Breast epithelium (tissue), 4 donors: ENCODE results near the gene RNF212B. TPM values are rescaled to one million over a fixed set of nuclear protein-coding genes. Genes with fewer than 3 reads are reported as not detected.

Experiments
- DNase-seq, 2 donors: peaks; one replicate each; pipeline ENCODE4 v3.0.0-alpha.2; 2019; ENCODE audit warnings: low spot score in 2 of 2
- H3K27ac ChIP-seq, 2 donors: fragments of 200-600 bp; sonication (generic) in 1 of 2; one replicate each; pipeline ENCODE4 v1.5.1; 2016 to 2019; ENCODE audit warnings: mild to moderate bottlenecking in 1 of 2
- H3K27me3 ChIP-seq, 2 donors: fragments of 200-600 bp; sonication (generic) in 1 of 2; one replicate each; pipeline versions ENCODE4 v1.5.1 to v1.6.0; 2017 to 2019; ENCODE audit warnings: control low read depth in 1 of 2, mild to moderate bottlenecking in 1 of 2
- H3K36me3 ChIP-seq: fragments of 200-600 bp; one replicate; pipeline ENCODE4 v1.5.1; 2019
- H3K4me1 ChIP-seq, 2 donors: fragments of 200-600 bp; sonication (generic); one replicate each; pipeline ENCODE4 v1.5.1; 2016 to 2019; ENCODE audit warnings: control low read depth in 1 of 2
- H3K4me3 ChIP-seq, 3 donors: fragments of 200-600 bp; sonication (generic); 1 replicate in 2 of 3; 2 replicates in 1 of 3; pipeline ENCODE4 v1.5.1; 2016 to 2019; ENCODE audit warnings: mild to moderate bottlenecking in 3 of 3, moderate library complexity in 2 of 3
- H3K9me3 ChIP-seq, 2 donors: fragments of 200-600 bp; sonication (generic) in 1 of 2; one replicate each; pipeline ENCODE4 v1.5.1; 2016 to 2019; ENCODE audit warnings: control low read depth in 1 of 2
- POLR2A ChIP-seq: fragments of 450-650 bp; IDR thresholded peaks from one replicate; pipeline ENCODE4 v1.6.1; 2016; ENCODE audit warnings: antibody characterized with exemption, mild to moderate bottlenecking, moderate library complexity
- POLR2AphosphoS5 ChIP-seq, 3 donors: sonication (generic); formaldehyde crosslinking; IDR thresholded peaks; one replicate each; pipeline ENCODE4 v1.6.1; 2017; ENCODE audit warnings: antibody characterized with exemption in 3 of 3
- intact Hi-C: fragments of 100-400 bp; cut with DNase I; formaldehyde crosslinking; loops from one replicate; pipeline ENCODE4 v1.15.1; 2023; ENCODE audit warnings: low total_unique reads
- total RNA-seq, 3 donors: library from RNA; depleted of rRNA; stranded (reverse); fragments of >200 nt; gene quantifications; one replicate each; pipeline ENCODE4 v1.1.0, GENCODE V29; 2016
- TF ChIP-seq, protein P1 (sequence below), 3 donors: fragments of 450-650 bp; IDR thresholded peaks; one replicate each; pipeline ENCODE4 v1.5.1; 2016 to 2017; ENCODE audit warnings: antibody characterized with exemption in 3 of 3, mild to moderate bottlenecking in 3 of 3, moderate library complexity in 3 of 3

The RNF212B gene
- total RNA-seq, 3 donors from 2014 or later: not detected

DNA sequence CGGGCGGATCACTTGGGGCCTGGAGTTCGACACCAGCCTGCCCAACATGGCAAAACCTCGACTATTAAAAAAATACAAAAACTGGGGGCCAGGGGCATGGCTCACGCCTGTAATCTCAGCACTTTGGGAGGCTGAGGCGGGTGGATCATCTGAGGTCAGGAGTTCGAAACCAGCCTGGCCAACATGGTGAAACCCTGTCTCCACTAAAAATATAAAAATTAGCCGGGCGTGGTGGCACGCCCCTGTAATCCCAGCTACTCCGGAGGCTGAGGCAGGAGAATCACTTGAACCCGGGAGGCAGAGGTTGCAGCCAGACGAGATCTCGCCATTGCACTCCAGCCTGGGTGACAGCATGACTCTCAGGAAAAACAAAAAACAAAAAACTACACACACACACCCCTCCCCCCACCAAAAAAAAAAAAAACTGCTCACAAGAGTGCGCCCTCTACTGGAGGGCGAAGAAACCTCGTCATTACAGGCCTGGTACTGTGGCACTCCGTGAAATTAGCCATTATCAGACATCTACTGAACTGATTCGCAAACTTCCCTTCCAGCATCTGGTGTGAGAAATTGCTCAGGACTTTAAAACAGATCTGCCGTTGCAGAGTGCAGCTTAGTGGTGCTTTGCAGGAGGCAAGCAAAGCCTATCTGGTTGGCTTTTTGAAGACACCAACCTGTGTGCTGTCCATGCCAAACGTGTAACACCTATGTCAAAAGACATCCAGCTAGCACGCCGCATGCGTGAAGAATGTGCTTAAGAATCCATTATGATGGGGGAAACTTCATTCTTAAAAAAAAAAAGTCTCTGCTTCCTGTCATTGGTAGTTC is 57.2 kb downstream of the RNF212B start:
- TF ChIP-seq, protein P1, sequence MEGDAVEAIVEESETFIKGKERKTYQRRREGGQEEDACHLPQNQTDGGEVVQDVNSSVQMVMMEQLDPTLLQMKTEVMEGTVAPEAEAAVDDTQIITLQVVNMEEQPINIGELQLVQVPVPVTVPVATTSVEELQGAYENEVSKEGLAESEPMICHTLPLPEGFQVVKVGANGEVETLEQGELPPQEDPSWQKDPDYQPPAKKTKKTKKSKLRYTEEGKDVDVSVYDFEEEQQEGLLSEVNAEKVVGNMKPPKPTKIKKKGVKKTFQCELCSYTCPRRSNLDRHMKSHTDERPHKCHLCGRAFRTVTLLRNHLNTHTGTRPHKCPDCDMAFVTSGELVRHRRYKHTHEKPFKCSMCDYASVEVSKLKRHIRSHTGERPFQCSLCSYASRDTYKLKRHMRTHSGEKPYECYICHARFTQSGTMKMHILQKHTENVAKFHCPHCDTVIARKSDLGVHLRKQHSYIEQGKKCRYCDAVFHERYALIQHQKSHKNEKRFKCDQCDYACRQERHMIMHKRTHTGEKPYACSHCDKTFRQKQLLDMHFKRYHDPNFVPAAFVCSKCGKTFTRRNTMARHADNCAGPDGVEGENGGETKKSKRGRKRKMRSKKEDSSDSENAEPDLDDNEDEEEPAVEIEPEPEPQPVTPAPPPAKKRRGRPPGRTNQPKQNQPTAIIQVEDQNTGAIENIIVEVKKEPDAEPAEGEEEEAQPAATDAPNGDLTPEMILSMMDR (IDR thresholded peaks at IDR 0.05): peak; percentile 58 to 85 (median 67)
- TF ChIP-seq POLR2A: no peak
- TF ChIP-seq POLR2AphosphoS5 (IDR thresholded peaks at IDR 0.05): no peak
- Histone ChIP-seq H3K36me3 (no peaks in the 10 kb centered on the region), H3K9me3 (no peaks in the 10 kb centered on the region), H3K27ac (peak overlapping the region in 1 of 2 donors; percentile 34), H3K4me1 (peaks cover under 1 to 6% of the 10 kb centered on the region in 2 donors), H3K4me3 (no peak overlapping the region), H3K27me3 (no peaks in the 10 kb centered on the region)
- DNase-seq: peak in 1 of 2 donors; percentile 23
- intact Hi-C loops: no loop called here

DNA sequence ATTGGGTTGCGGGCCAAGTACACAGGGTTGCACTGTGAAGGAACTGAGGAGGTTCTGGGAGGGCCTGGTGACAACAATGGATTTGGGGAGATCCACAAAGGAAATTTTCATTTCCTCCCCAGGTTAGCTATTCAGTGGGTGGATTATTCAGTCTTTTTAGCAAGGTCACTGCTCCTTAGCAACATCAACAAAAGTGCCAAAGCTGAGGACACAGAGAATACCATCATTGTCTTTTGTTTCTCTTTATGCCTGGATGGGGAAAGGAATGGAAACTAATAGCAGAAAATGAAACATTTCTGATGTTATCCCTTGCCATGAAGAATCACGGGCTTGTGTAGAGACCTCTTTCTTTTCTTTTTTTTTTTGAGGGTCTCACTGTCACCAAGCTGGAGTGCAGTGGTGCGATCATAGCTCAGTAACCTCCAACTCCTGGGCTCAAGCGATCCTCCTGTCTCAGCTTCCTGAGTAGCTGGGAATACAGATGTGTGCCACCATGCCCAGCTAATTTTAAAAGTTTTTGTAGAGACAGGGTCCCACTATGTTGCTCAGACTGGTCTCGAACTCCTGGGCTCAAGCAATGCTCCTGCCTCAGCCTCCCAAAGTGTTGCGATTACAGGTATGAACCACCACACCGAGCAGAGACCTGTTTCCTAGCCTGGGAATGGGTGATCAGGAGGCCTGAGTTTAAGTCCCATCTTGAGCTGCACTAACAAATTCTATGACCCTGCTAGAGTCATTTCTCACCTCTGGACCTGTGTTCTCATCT is 58.5 kb downstream of the RNF212B start:
- Histone ChIP-seq H3K4me1 (peaks cover 8 to 13% of the 10 kb centered on the region in 2 donors), H3K36me3 (no peaks in the 10 kb centered on the region), H3K27me3 (no peaks in the 10 kb centered on the region), H3K4me3 (no peak overlapping the region), H3K9me3 (no peaks in the 10 kb centered on the region), H3K27ac (peak overlapping the region; percentile 48 to 52)
- intact Hi-C loops: no loop called here
- TF ChIP-seq POLR2AphosphoS5 (IDR thresholded peaks at IDR 0.05) (no peak), POLR2A (no peak)
- TF ChIP-seq, protein P1 (IDR thresholded peaks at IDR 0.05): no peak
- DNase-seq: peak in 1 of 2 donors; percentile 18

DNA sequence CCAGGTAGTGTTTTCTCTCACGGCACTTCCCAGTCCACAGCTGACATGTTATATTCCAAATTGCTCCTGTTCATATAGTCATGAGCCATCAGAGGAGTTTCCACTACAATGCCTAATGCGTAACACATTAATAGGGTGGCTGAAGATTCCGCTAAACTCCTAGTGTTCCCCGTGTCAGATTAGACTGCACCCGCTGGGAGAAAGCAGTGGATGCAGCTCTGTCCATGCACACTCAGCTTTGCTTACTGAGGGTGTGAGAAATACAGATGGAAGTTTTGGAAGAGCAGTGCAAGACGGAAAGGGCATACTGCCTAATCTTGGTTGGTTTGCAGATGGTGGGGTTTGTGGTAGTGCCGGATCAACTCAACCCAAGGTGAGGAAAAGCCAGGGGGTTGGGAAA is 59.4 kb downstream of the RNF212B start:
- Histone ChIP-seq H3K36me3 (no peaks in the 10 kb centered on the region), H3K27ac (peak overlapping the region; percentile 52 to 70), H3K4me1 (peaks cover 8 to 13% of the 10 kb centered on the region in 2 donors), H3K27me3 (no peaks in the 10 kb centered on the region), H3K9me3 (no peaks in the 10 kb centered on the region), H3K4me3 (no peak overlapping the region)
- no peak for DNase-seq
- TF ChIP-seq, protein P1 (IDR thresholded peaks at IDR 0.05): no peak
- no peak for TF ChIP-seq POLR2A
- no peak for TF ChIP-seq POLR2AphosphoS5 (IDR thresholded peaks at IDR 0.05)
- intact Hi-C loops: no loop called here

DNA sequence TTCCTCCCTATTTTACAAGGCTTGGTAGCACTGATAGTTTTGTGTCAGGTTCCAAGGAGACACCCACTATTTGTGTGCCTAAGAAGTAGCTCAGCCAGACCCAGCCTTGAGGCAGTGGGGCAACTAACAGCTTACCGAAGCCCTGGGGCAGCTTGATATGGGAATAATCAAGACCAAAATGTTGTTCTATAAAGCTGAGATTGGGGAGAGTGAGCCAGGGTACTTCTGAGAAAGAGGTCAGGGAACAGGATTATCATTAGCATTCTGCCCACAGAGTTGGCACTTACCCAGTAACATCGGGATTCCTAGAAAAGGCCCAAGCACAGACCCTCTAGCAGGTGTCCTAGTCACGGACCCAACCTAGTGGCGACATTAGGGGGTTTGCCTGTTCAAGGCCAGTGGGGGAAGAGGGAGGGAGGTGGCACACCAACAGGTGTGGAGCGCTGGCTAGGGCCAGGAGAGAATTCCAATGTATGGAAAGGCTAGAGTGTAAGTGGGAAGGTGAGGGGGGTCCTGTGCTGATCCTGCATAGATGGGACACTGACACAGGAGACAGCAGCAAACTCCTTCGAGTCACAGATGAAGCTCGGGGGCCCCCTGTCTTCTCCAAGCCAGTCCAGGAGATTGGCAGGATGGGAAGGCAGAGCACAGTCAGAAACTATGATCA is 60.0 kb downstream of the RNF212B start:
- no peak overlapping the region for H3K4me3 ChIP-seq
- H3K4me1 ChIP-seq: peaks cover 8 to 13% of the 10 kb centered on the region in 2 donors
- intact Hi-C loops: no loop called here
- no peaks in the 10 kb centered on the region for H3K9me3 ChIP-seq
- H3K36me3 ChIP-seq: no peaks in the 10 kb centered on the region
- no peaks in the 10 kb centered on the region for H3K27me3 ChIP-seq
- H3K27ac ChIP-seq: peak overlapping the region; percentile 52 to 70
- peak in 1 of 2 donors; percentile 16 for DNase-seq
- TF ChIP-seq POLR2A (no peak), POLR2AphosphoS5 (IDR thresholded peaks at IDR 0.05) (no peak)
- TF ChIP-seq, protein P1 (IDR thresholded peaks at IDR 0.05): no peak
